ENCODE data around the gene EIF1AD.
A peak's percentile ranks its signal among the peaks of the same experiment; 100 is the strongest.

Gene EIF1AD

DNA sequence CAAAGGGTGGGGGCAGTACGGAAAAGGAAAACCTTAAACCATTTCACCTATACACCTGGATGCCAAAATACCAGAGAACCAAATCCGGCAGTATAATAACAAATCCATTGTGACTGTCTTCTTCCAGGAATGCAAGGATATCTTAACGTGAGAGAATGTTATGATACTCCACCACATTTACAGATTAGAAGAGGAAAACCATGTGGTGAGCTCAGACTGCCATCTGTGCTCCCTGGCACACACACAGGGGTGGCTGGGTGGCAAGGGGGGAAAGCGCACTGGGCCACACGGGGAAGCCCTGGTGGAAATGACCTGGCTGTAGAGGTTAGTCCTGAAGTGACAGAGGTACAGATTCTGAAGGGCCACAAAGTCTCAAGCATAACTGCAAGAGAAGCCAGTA is 9.9 kb downstream of the EIF1AD start:
- TF ChIP-seq, protein P1, sequence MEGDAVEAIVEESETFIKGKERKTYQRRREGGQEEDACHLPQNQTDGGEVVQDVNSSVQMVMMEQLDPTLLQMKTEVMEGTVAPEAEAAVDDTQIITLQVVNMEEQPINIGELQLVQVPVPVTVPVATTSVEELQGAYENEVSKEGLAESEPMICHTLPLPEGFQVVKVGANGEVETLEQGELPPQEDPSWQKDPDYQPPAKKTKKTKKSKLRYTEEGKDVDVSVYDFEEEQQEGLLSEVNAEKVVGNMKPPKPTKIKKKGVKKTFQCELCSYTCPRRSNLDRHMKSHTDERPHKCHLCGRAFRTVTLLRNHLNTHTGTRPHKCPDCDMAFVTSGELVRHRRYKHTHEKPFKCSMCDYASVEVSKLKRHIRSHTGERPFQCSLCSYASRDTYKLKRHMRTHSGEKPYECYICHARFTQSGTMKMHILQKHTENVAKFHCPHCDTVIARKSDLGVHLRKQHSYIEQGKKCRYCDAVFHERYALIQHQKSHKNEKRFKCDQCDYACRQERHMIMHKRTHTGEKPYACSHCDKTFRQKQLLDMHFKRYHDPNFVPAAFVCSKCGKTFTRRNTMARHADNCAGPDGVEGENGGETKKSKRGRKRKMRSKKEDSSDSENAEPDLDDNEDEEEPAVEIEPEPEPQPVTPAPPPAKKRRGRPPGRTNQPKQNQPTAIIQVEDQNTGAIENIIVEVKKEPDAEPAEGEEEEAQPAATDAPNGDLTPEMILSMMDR (IDR thresholded peaks at IDR 0.05; ENCODE audit: extremely low read depth, missing control alignments), result no peak
- no peak for DNase-seq (ENCODE audit: low spot score)

DNA sequence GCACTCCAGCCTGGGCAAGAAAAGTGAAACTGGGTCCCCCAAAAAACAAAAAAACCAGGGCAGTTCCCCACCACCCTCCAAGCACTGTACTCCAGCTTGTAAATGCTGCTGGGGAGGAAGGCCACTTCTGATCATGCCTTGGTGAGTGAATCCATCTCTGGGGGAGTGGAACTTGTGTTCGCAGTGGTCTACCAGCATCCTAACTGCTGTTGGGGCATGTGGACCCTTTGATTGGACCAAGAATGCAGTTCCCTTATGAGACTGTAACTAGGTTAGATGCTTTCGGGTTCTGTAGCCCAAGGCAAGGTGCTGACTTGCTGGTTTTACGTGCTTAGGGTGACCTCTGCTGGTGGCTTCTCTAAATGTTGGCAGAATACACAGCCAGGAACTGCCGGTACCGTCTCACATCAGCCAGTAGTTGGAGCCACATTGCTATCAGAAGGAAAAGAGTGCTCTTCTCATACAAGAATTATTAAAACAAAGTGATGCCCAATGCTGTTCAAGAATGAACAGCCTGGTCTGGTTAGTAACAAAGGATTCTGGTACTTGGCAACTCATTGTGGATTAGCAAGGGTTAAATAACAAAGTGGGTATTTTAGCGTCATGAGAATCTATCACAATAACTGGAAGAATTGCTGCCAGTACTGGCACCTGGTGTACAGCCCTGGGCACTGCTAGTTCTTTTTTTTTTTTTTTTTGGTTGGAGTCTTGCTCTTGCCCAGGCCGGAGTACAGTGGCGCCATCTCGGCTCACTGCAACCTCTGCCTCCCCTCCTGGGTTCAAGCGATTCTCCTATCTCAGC is 13.0 kb downstream of the EIF1AD start:
- DNase-seq (ENCODE audit: low spot score), result peak; percentile 90
- TF ChIP-seq, protein P1 (IDR thresholded peaks at IDR 0.05; ENCODE audit: extremely low read depth, missing control alignments), result peak; percentile 99

- no peak for DNase-seq (ENCODE audit: low spot score)
- TF ChIP-seq, protein P1 (IDR thresholded peaks at IDR 0.05; ENCODE audit: extremely low read depth, missing control alignments), result no peak
Observed at GRCh38 chr11:65987336-65987735, 14.6 kb downstream of the EIF1AD start.

DNA sequence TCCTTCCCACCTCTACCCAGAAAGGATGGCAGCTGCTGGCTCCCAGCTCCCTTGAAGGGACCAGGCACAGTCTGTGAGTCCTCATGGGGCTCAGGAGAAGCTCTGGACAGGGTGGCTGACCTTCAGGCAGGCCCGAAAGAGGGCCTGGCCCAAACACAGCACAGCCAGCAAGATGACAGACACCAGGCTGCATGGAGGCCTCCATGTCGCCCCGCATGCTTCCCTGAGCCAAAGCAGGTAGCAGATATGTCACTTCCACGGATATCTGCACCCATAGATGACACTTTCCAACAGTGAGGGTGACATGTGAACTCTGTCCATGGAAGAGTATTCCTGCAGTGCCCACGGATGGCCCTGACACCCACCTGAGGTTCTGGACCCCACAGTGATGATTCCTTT is 18.4 kb downstream of the EIF1AD start:
- no peak for DNase-seq (ENCODE audit: low spot score)

GRCh38 chr11:65982824-65983588 is 19.0 kb downstream of the EIF1AD start:
- TF ChIP-seq, protein P1 (IDR thresholded peaks at IDR 0.05; ENCODE audit: extremely low read depth, missing control alignments), result no peak

More for the DNA sequence above, 18.4 kb downstream of the EIF1AD start:
- TF ChIP-seq, protein P1 (IDR thresholded peaks at IDR 0.05; ENCODE audit: extremely low read depth, missing control alignments), result no peak

DNA sequence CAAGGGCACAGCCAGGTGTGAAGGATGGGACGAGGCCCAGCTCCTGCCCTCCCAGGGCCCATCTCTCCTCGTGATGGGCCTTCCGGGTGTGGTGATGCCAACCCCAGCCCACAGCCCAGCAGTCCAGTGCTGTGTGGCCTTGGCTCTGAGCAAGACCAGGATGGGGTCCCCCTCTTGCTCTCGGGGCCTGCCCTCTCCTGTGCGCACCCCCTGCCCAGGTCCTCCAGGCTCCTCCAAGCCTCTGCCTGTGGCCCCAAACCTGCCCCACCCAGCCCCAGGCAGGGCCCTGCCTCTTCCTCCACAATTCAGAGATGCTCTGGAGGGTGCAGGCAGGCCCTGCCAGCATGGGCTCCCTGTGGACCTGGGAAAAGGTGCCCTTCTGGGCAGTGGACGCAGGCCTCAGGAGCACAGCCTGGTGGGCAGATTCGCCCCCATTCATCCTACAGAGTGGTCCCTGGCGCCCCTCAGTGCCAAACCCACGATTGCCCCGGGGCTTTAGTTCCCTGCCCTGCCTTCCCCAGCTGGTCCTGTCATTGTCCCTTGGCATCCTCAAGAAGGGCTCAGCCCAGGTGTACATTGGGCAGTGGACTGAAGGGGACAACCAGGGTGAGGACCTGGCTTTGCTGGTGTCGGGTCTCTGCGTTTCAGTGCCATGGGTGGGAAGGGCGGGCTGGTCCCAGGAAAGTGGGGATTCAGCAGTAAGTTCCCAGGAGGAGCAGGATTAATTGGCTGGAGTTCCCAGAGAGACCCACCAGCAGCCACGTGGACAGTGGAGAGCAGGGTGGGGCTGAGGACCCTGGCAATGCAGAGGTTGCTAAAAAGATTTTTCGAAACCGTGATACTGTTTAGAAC is 19.8 kb downstream of the EIF1AD start:
- no peak for DNase-seq (ENCODE audit: low spot score)
- TF ChIP-seq, protein P1 (IDR thresholded peaks at IDR 0.05; ENCODE audit: extremely low read depth, missing control alignments), result no peak

More at GRCh38 chr11:65982824-65983588, 19.0 kb downstream of the EIF1AD start:
- no peak for DNase-seq (ENCODE audit: low spot score)
